T-helper 1 cell treated with Interleukin-12 subunit alpha and Interleukin-12 subunit beta and Interleukin-4 antibody, amounts not matched to agents 30 μg/mL and 1 μg/mL, for 36 hours (primary cell): ENCODE measurements around the gene CEPT1.
A peak's percentile ranks its signal among the peaks of the same experiment; 100 is the strongest.

Source experiments
- H3K27ac Mint-ChIP-seq: one replicate; pipeline ENCODE4 v1.8.0; 2021; ENCODE audit warnings: mild to moderate bottlenecking, mixed read lengths
- H3K27me3 Mint-ChIP-seq: one replicate; pipeline ENCODE4 v1.8.0; 2021; ENCODE audit warnings: low read depth, mixed read lengths
- H3K36me3 Mint-ChIP-seq: one replicate; pipeline ENCODE4 v1.8.0; 2021; ENCODE audit warnings: low read depth, mixed read lengths
- H3K4me1 Mint-ChIP-seq: one replicate; pipeline ENCODE4 v1.8.0; 2021; ENCODE audit warnings: low read depth, mixed read lengths
- H3K4me3 Mint-ChIP-seq: one replicate; pipeline ENCODE4 v1.8.0; 2021; ENCODE audit warnings: mild to moderate bottlenecking, moderate library complexity, mixed read lengths
- H3K9me3 Mint-ChIP-seq: one replicate; pipeline ENCODE4 v1.8.0; 2021; ENCODE audit warnings: mixed read lengths

Gene CEPT1

GRCh38 chr1:111163363-111163762 is 23.3 kb downstream of the CEPT1 start:
- H3K4me1 Mint-ChIP-seq, result peaks cover 4% of the 10 kb centered on the region
- H3K36me3 Mint-ChIP-seq, result peaks cover 20% of the 10 kb centered on the region
- no peaks in the 10 kb centered on the region for H3K27me3 Mint-ChIP-seq
- H3K9me3 Mint-ChIP-seq, result no peaks in the 10 kb centered on the region
- H3K27ac Mint-ChIP-seq, result no peak overlapping the region
- H3K4me3 Mint-ChIP-seq, result no peak overlapping the region

- Mint-ChIP-seq H3K4me1 (peaks cover 4% of the 10 kb centered on the region), H3K36me3 (peaks cover 18% of the 10 kb centered on the region), H3K4me3 (no peak overlapping the region), H3K9me3 (no peaks in the 10 kb centered on the region), H3K27ac (no peak overlapping the region), H3K27me3 (no peaks in the 10 kb centered on the region)
Measured at GRCh38 chr1:111164151-111164550, 24.1 kb downstream of the CEPT1 start.

GRCh38 chr1:111172463-111172862 is 32.4 kb downstream of the CEPT1 start:
- no peak overlapping the region for H3K4me3 Mint-ChIP-seq
- H3K9me3 Mint-ChIP-seq, result no peaks in the 10 kb centered on the region
- no peaks in the 10 kb centered on the region for H3K27me3 Mint-ChIP-seq
- H3K4me1 Mint-ChIP-seq, result peaks cover 16% of the 10 kb centered on the region
- H3K27ac Mint-ChIP-seq, result no peak overlapping the region
- peaks cover 24% of the 10 kb centered on the region for H3K36me3 Mint-ChIP-seq

- H3K4me1 Mint-ChIP-seq, result peaks cover 16% of the 10 kb centered on the region
- H3K4me3 Mint-ChIP-seq, result no peak overlapping the region
- H3K27ac Mint-ChIP-seq, result no peak overlapping the region
- H3K27me3 Mint-ChIP-seq, result no peaks in the 10 kb centered on the region
- H3K36me3 Mint-ChIP-seq, result peaks cover 33% of the 10 kb centered on the region
- H3K9me3 Mint-ChIP-seq, result no peaks in the 10 kb centered on the region
Measured at GRCh38 chr1:111174070-111174469, 34.0 kb downstream of the CEPT1 start.

GRCh38 chr1:111175349-111175748 is 35.3 kb downstream of the CEPT1 start:
- peaks cover 23% of the 10 kb centered on the region for H3K4me1 Mint-ChIP-seq
- no peaks in the 10 kb centered on the region for H3K9me3 Mint-ChIP-seq
- no peak overlapping the region for H3K4me3 Mint-ChIP-seq
- peaks cover 46% of the 10 kb centered on the region for H3K36me3 Mint-ChIP-seq
- no peak overlapping the region for H3K27ac Mint-ChIP-seq
- H3K27me3 Mint-ChIP-seq, result no peaks in the 10 kb centered on the region

GRCh38 chr1:111176678-111177077 is 36.7 kb downstream of the CEPT1 start:
- Mint-ChIP-seq H3K9me3 (no peaks in the 10 kb centered on the region), H3K27me3 (no peaks in the 10 kb centered on the region), H3K4me3 (no peak overlapping the region), H3K27ac (no peak overlapping the region), H3K4me1 (peaks cover 25% of the 10 kb centered on the region), H3K36me3 (peaks cover 51% of the 10 kb centered on the region)

GRCh38 chr1:111179968-111180533 is 40.0 kb downstream of the CEPT1 start:
- Mint-ChIP-seq H3K4me1 (peaks cover 22% of the 10 kb centered on the region), H3K27ac (no peak overlapping the region), H3K4me3 (no peak overlapping the region), H3K9me3 (no peaks in the 10 kb centered on the region), H3K36me3 (peaks cover 52% of the 10 kb centered on the region), H3K27me3 (no peaks in the 10 kb centered on the region)

- Mint-ChIP-seq H3K4me3 (no peak overlapping the region), H3K27ac (no peak overlapping the region), H3K27me3 (no peaks in the 10 kb centered on the region), H3K9me3 (no peaks in the 10 kb centered on the region), H3K36me3 (peaks cover 67% of the 10 kb centered on the region), H3K4me1 (peaks cover 29% of the 10 kb centered on the region)
Measured at GRCh38 chr1:111182052-111182451, 42.0 kb downstream of the CEPT1 start.

GRCh38 chr1:111183308-111184069 is 43.5 kb downstream of the CEPT1 start:
- no peak overlapping the region for H3K27ac Mint-ChIP-seq
- H3K4me1 Mint-ChIP-seq, result peaks cover 33% of the 10 kb centered on the region

GRCh38 chr1:111184663-111185062 is 44.6 kb downstream of the CEPT1 start:
- Mint-ChIP-seq H3K27me3 (no peaks in the 10 kb centered on the region), H3K4me3 (no peak overlapping the region), H3K9me3 (no peaks in the 10 kb centered on the region), H3K4me1 (peaks cover 42% of the 10 kb centered on the region), H3K27ac (no peak overlapping the region), H3K36me3 (peaks cover 77% of the 10 kb centered on the region)

More at GRCh38 chr1:111183308-111184069, 43.5 kb downstream of the CEPT1 start:
- H3K36me3 Mint-ChIP-seq, result peaks cover 73% of the 10 kb centered on the region
- no peaks in the 10 kb centered on the region for H3K9me3 Mint-ChIP-seq
- H3K27me3 Mint-ChIP-seq, result no peaks in the 10 kb centered on the region
- H3K4me3 Mint-ChIP-seq, result no peak overlapping the region

- no peak overlapping the region for H3K4me3 Mint-ChIP-seq
- H3K27me3 Mint-ChIP-seq, result no peaks in the 10 kb centered on the region
- H3K9me3 Mint-ChIP-seq, result no peaks in the 10 kb centered on the region
- peaks cover 82% of the 10 kb centered on the region for H3K4me1 Mint-ChIP-seq
- peak overlapping the region; percentile 50 for H3K27ac Mint-ChIP-seq
- H3K36me3 Mint-ChIP-seq, result peaks cover 95% of the 10 kb centered on the region
Measured at GRCh38 chr1:111190931-111191451, 51.0 kb downstream of the CEPT1 start.

GRCh38 chr1:111191496-111191895 is 51.5 kb downstream of the CEPT1 start:
- peaks cover 84% of the 10 kb centered on the region for H3K4me1 Mint-ChIP-seq
- H3K27ac Mint-ChIP-seq, result peak overlapping the region; percentile 87
- peaks cover 95% of the 10 kb centered on the region for H3K36me3 Mint-ChIP-seq
- no peak overlapping the region for H3K4me3 Mint-ChIP-seq
- no peaks in the 10 kb centered on the region for H3K9me3 Mint-ChIP-seq
- H3K27me3 Mint-ChIP-seq, result no peaks in the 10 kb centered on the region

GRCh38 chr1:111192074-111192473 is 52.1 kb downstream of the CEPT1 start:
- Mint-ChIP-seq H3K4me3 (no peak overlapping the region), H3K36me3 (peaks cover 95% of the 10 kb centered on the region), H3K27ac (peak overlapping the region; percentile 87)

GRCh38 chr1:111192658-111193519 is 52.9 kb downstream of the CEPT1 start:
- peaks cover 95% of the 10 kb centered on the region for H3K36me3 Mint-ChIP-seq
- peaks cover 91% of the 10 kb centered on the region for H3K4me1 Mint-ChIP-seq

More at GRCh38 chr1:111192074-111192473, 52.1 kb downstream of the CEPT1 start:
- no peaks in the 10 kb centered on the region for H3K9me3 Mint-ChIP-seq
- H3K4me1 Mint-ChIP-seq, result peaks cover 85% of the 10 kb centered on the region
- H3K27me3 Mint-ChIP-seq, result no peaks in the 10 kb centered on the region

More at GRCh38 chr1:111192658-111193519, 52.9 kb downstream of the CEPT1 start:
- H3K9me3 Mint-ChIP-seq, result no peaks in the 10 kb centered on the region
- peak overlapping the region; percentile 87 for H3K27ac Mint-ChIP-seq
- H3K4me3 Mint-ChIP-seq, result peak overlapping the region; percentile 86
- H3K27me3 Mint-ChIP-seq, result no peaks in the 10 kb centered on the region
